MM.1S (cell line): ENCODE measurements around the gene SP1.
"Not testable (repeated sequence)": the region's sequence is repeated elsewhere in the genome, so short reads cannot be mapped to it uniquely, and the experiment has no call there.

Experiments
- DNase-seq: peaks from one replicate; pipeline ENCODE4 v3.0.0-alpha.2; 2015
- H2AFZ ChIP-seq: fragments of 300-600 bp; sonication (generic); 2 replicates; pipeline ENCODE4 v1.6.0; 2016; ENCODE audit warnings: antibody characterized with exemption, low read length
- H3F3A ChIP-seq: fragments of 300-600 bp; sonication (generic); 2 replicates; pipeline ENCODE4 v1.6.1; 2016; ENCODE audit warnings: mild to moderate bottlenecking, antibody characterized with exemption, low read length, moderate library complexity, mixed read lengths; ENCODE audit not compliant: insufficient read depth
- H3K27ac ChIP-seq: fragments of 300-600 bp; sonication (generic); 2 replicates; pipeline ENCODE4 v1.5.1; 2016; ENCODE audit warnings: mild to moderate bottlenecking, low read length
- H3K27me3 ChIP-seq: fragments of 300-600 bp; sonication (generic); replicated peaks from 2 replicates; pipeline ENCODE4 v1.6.0; 2016; ENCODE audit warnings: low read length; ENCODE audit not compliant: insufficient read depth
- H3K36me3 ChIP-seq: fragments of 300-600 bp; sonication (generic); replicated peaks from 2 replicates; pipeline ENCODE4 v1.6.1; 2016; ENCODE audit warnings: mild to moderate bottlenecking, low read length, mixed read lengths; ENCODE audit not compliant: insufficient read depth
- H3K4me1 ChIP-seq: fragments of 300-600 bp; sonication (generic); 2 replicates; pipeline ENCODE4 v1.6.1; 2016; ENCODE audit warnings: low read length, mixed read lengths
- H3K4me2 ChIP-seq: fragments of 300-600 bp; sonication (generic); 2 replicates; pipeline ENCODE4 v1.6.0; 2016; ENCODE audit warnings: low read depth, low read length
- H3K4me3 ChIP-seq: fragments of 300-600 bp; sonication (generic); 2 replicates; pipeline ENCODE4 v1.5.1; 2016; ENCODE audit warnings: low read length, mixed read lengths
- H3K79me2 ChIP-seq: fragments of 300-600 bp; sonication (generic); 2 replicates; pipeline ENCODE4 v1.6.1; 2016; ENCODE audit warnings: mixed run types, low read length, mixed read lengths
- H3K9ac ChIP-seq: fragments of 300-600 bp; sonication (generic); 2 replicates; pipeline ENCODE4 v1.6.1; 2016; ENCODE audit warnings: low read length, mixed read lengths
- H3K9me2 ChIP-seq: fragments of 300-600 bp; sonication (generic); replicated peaks from 2 replicates; pipeline ENCODE4 v1.6.1; 2016; ENCODE audit warnings: mild to moderate bottlenecking, low read length, mixed read lengths; ENCODE audit not compliant: insufficient read depth
- H3K9me3 ChIP-seq: fragments of 300-600 bp; sonication (generic); replicated peaks from 2 replicates; pipeline ENCODE4 v1.6.1; 2016; ENCODE audit warnings: mild to moderate bottlenecking, low read length, mixed read lengths; ENCODE audit not compliant: insufficient read depth
- H4K20me1 ChIP-seq: fragments of 300-600 bp; sonication (generic); 2 replicates; pipeline ENCODE4 v1.6.1; 2016; ENCODE audit warnings: mild to moderate bottlenecking, low read length, moderate library complexity, mixed read lengths; ENCODE audit not compliant: insufficient read depth
- CTCF ChIP-seq: fragments of 300-600 bp; sonication (generic); IDR thresholded peaks from 2 replicates; pipeline ENCODE4 v1.5.1; 2016; ENCODE audit warnings: antibody characterized with exemption, low read length, mixed read lengths
- EZH2 ChIP-seq: fragments of 300-600 bp; sonication (generic); optimal IDR thresholded peaks from 2 replicates; pipeline ENCODE3; 2017; ENCODE audit warnings: low read depth, mild to moderate bottlenecking, antibody characterized with exemption, low read length, mixed read lengths
- EZH2phosphoT487 ChIP-seq: fragments of 300-600 bp; sonication (generic); IDR thresholded peaks from 2 replicates; pipeline ENCODE4 v1.6.1; 2018; ENCODE audit warnings: antibody characterized with exemption, low read length

Gene SP1

DNA sequence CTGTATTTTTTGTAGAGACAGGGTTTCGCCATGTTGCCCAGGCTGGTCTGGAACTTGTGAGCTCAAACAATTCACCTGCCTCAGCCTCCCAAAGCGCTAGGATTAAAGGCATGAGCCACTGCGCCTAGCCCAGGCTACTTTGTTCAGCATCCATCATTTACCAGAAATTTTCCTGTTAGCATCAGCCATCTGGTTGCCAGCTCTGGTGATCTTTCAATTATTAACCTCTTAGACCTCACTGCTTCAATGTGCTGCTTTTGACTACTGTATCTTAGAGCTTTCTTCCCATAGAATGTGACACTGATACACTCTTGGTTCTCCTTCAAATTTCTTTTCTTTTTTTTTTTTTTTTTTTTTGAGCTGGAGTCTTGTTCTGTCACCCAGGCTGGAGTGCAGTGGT, 38.2 kb downstream of the SP1 start:
- peaks cover 7% of the 10 kb centered on the region for H3K4me1 ChIP-seq

DNA sequence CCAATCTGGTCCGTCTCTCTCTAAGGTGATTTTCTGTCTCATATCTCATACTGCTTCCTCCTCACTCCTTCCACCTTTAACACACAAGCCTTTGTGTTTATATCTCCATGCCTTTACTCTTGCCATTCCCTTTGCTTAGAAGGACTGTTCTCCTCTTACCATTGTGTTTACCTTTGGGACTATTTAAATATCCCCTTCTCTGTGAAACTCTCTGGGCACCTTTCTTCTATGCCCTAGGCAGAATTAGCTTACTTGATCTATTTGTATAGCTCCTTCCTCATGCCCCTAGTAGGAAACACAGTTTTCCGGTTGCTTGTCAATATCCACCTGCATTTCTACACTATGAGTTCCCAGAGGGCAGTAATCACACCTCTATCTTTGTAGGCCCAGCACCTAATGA, 39.8 kb downstream of the SP1 start:
- Histone ChIP-seq H3K9me2 (no peaks in the 10 kb centered on the region), H3K4me1 (peaks cover 4% of the 10 kb centered on the region; the same call in 1 of the 2 replicates), H3K27ac (no peak overlapping the region), H3K27me3 (no peaks in the 10 kb centered on the region), H3K79me2 (no peaks in the 10 kb centered on the region), H3K4me3 (no peak overlapping the region), H4K20me1 (no peaks in the 10 kb centered on the region), H3K4me2 (no peak overlapping the region), H3K36me3 (no peaks in the 10 kb centered on the region), H3K9me3 (no peaks in the 10 kb centered on the region), H3K9ac (no peak overlapping the region), H3F3A (no peaks in the 10 kb centered on the region), H2AFZ (no peak overlapping the region)
- DNase-seq = no peak
- TF ChIP-seq CTCF (no peak), EZH2phosphoT487 (no peak), EZH2 (no peak)

More for the DNA sequence above, 38.2 kb downstream of the SP1 start:
- no peak for TF ChIP-seq EZH2
- no peak for TF ChIP-seq CTCF
- no peak for TF ChIP-seq EZH2phosphoT487
- Histone ChIP-seq H2AFZ (no peak overlapping the region), H3K27me3 (no peaks in the 10 kb centered on the region), H3K36me3 (no peaks in the 10 kb centered on the region), H3K9me3 (no peaks in the 10 kb centered on the region), H3K27ac (no peak overlapping the region), H3K9ac (no peak overlapping the region), H4K20me1 (no peaks in the 10 kb centered on the region), H3K9me2 (no peaks in the 10 kb centered on the region), H3K79me2 (0 out of 2 replicates have a peak, but pooled peaks cover 4% of the 10 kb centered on the region), H3K4me3 (no peak overlapping the region), H3F3A (no peaks in the 10 kb centered on the region), H3K4me2 (no peak overlapping the region)
- DNase-seq = no peak

GRCh38 chr12:53422247-53422646, 42.3 kb downstream of the SP1 start:
- H3K9me2 ChIP-seq, H3K27me3 ChIP-seq, H3K4me3 ChIP-seq, H3K9me3 ChIP-seq, H2AFZ ChIP-seq, H3K36me3 ChIP-seq, H3K4me2 ChIP-seq, H3K79me2 ChIP-seq, DNase-seq, H4K20me1 ChIP-seq, H3K9ac ChIP-seq, H3K4me1 ChIP-seq, H3K27ac ChIP-seq, H3F3A ChIP-seq: not testable (repeated sequence)

DNA sequence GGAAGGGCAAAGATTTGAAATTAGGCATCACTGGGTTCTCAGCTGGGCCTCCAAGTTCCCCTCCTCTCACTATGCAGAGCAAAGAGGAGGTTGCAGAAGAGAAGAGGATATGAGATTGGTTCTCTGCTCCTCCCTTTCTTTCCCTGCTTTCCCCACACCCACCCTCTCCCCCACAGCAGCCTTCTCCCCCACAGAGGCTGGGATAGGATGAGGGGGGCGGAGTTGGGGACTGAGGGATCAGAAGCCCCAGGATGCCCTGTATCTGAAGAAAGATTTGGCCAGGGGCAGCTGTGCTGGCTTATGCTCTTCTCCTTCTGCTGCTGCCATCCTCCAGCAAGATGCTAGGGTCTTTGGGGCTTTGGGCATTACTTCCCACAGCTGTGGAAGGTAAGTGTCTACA, 43.6 kb downstream of the SP1 start, which contains the start of gene AMHR2:
Gene AMHR2 (plus strand): TSS at position 259 of the 400 bp plus-strand sequence. CDS start 80 bp downstream, at position 339.
- Histone ChIP-seq H3K4me2 (no peak within 1 kb of the TSS), H2AFZ (no peak within 1 kb of the TSS), H3K27me3 (no peaks in the 10 kb centered on the region), H3K36me3 (no peaks in the 10 kb centered on the region), H3K4me3 (no peak within 1 kb of the TSS), H4K20me1 (no peaks in the 10 kb centered on the region), H3K27ac (no peak within 1 kb of the TSS), H3K9ac (no peak within 1 kb of the TSS), H3F3A (no peaks in the 10 kb centered on the region), H3K79me2 (no peaks in the 10 kb centered on the region), H3K9me2 (no peaks in the 10 kb centered on the region), H3K4me1 (peaks cover 14% of the 10 kb centered on the region), H3K9me3 (no peaks in the 10 kb centered on the region)
- TF ChIP-seq EZH2phosphoT487 (no peak), CTCF (no peak), EZH2 (no peak)
- DNase-seq = no peak
